SH-SY5Y (cell line): ENCODE measurements around the gene CMPK2.

ENCODE experiments used
- GATA2 ChIP-seq: IDR thresholded peaks from 2 replicates; pipeline ENCODE4 v1.6.1; 2011; ENCODE audit warnings: mild to moderate bottlenecking, low read depth, low read length
- GATA3 ChIP-seq: IDR thresholded peaks from 2 replicates; pipeline ENCODE4 v1.6.1; 2011; ENCODE audit warnings: low read depth, mild to moderate bottlenecking, low read length, moderate library complexity

- TF ChIP-seq GATA3 (no peak), GATA2 (no peak)
Measured at GRCh38 chr2:6806604-6807003, 59.1 kb downstream of the CMPK2 start.
